Body of pancreas (tissue), 4 donors: Measurements from ENCODE around the gene CDK11B. TPM values are rescaled to one million over a fixed set of nuclear protein-coding genes. Genes with fewer than 3 reads are reported as not detected.

Experiments
- ATAC-seq: fragments of 150-250 bp; one replicate; pipeline ENCODE4 v1.9.1; 2016
- DNase-seq, 4 donors: peaks; one replicate each; pipeline ENCODE4 v3.0.0-alpha.2; 2019
- H3K27ac ChIP-seq, 4 donors: fragments of 200-600 bp; sonication (generic); 1 replicate in 3 of 4; 2 replicates in 1 of 4; pipeline versions ENCODE4 v1.5.1 to v1.6.1; 2016 to 2019; ENCODE audit warnings: mild to moderate bottlenecking in 1 of 4, mixed read lengths in 1 of 4, moderate library complexity in 1 of 4
- H3K27me3 ChIP-seq, 2 donors: fragments of 200-600 bp; sonication (generic); one replicate each; pipeline ENCODE4 v1.6.0; 2016; ENCODE audit warnings: mild to moderate bottlenecking in 1 of 2
- H3K36me3 ChIP-seq, 2 donors: fragments of 200-600 bp; sonication (generic); replicated peaks in 1 of 2; 2 replicates each; pipeline ENCODE4 v1.5.1; 2016; ENCODE audit warnings: low read depth in 2 of 2; ENCODE audit not compliant: insufficient read depth in 1 of 2
- H3K4me1 ChIP-seq: fragments of 200-600 bp; sonication (generic); one replicate; pipeline ENCODE4 v1.6.0; 2016
- H3K4me3 ChIP-seq, 2 donors: fragments of 200-600 bp; sonication (generic); 1 replicate in 1 of 2; 2 replicates in 1 of 2; pipeline ENCODE4 v1.5.1; 2016 to 2019
- H3K9me3 ChIP-seq, 3 donors: fragments of 200-600 bp; sonication (generic); 1 replicate in 2 of 3; 2 replicates in 1 of 3; pipeline ENCODE4 v1.5.1; 2016
- CTCF ChIP-seq, 7 experiments: fragments of 450-650 bp in 4 of 7; fragments of 200-600 bp in 3 of 7; sonication (generic) in 3 of 7; IDR thresholded peaks; one replicate each; pipeline ENCODE4 v1.5.1; 2016 to 2019; ENCODE audit warnings: antibody characterized with exemption in 7 of 7
- POLR2A ChIP-seq, 3 donors: fragments of 450-650 bp; IDR thresholded peaks; one replicate each; pipeline ENCODE4 v1.6.1; 2016; ENCODE audit warnings: antibody characterized with exemption in 3 of 3, mild to moderate bottlenecking in 2 of 3
- WGBS, 2 donors: methylation state at CpG; one replicate each; pipeline ENCODE4 v1.1.5; 2017; 5-methylcytosine and 5-hydroxymethylcytosine counted together
- intact Hi-C: fragments of 100-400 bp; cut with DNase I; formaldehyde crosslinking; loops from one replicate; pipeline ENCODE4 v1.15.1; 2023
- total RNA-seq, 2 donors: library from RNA; depleted of rRNA; stranded (reverse); fragments of >200 nt; gene quantifications; one replicate each; pipeline ENCODE4 v1.1.0, GENCODE V29; 2016

Gene CDK11B
- total RNA-seq, 2 donors from 2014 or later: 14.5 to 45.5 TPM

- Histone ChIP-seq H3K36me3 (no peaks in the 10 kb centered on the region), H3K27me3 (no peaks in the 10 kb centered on the region), H3K27ac (no peak overlapping the region), H3K4me3 (no peak overlapping the region), H3K9me3 (no peaks in the 10 kb centered on the region), H3K4me1 (peaks cover 9% of the 10 kb centered on the region)
- TF ChIP-seq POLR2A (IDR thresholded peaks at IDR 0.05): no peak
- no peak for TF ChIP-seq CTCF (IDR thresholded peaks at IDR 0.05)
- intact Hi-C loops: no loop called here
- ATAC-seq: no peak
- 53 to 67% methylated on average over 8 to 13 of the region's 13 CpGs for WGBS, 2 donors
- DNase-seq: peak in 1 of 4 donors; percentile 7
Observed at GRCh38 chr1:1603671-1604373, 55.0 kb downstream of the CDK11B start.

GRCh38 chr1:1602968-1603506, 55.8 kb downstream of the CDK11B start:
- WGBS, 2 donors: 53 to 63% methylated on average over 6 to 13 of the region's 13 CpGs
- H3K9me3 ChIP-seq: no peaks in the 10 kb centered on the region
- no peaks in the 10 kb centered on the region for H3K36me3 ChIP-seq
- H3K4me3 ChIP-seq: no peak overlapping the region
- H3K27me3 ChIP-seq: no peaks in the 10 kb centered on the region
- TF ChIP-seq POLR2A (IDR thresholded peaks at IDR 0.05) (no peak), CTCF (IDR thresholded peaks at IDR 0.05) (no peak)
- no peak for ATAC-seq
- DNase-seq: peak in 1 of 4 donors; percentile 13
- H3K27ac ChIP-seq: no peak overlapping the region
- intact Hi-C loops: no loop called here
- peaks cover 15% of the 10 kb centered on the region for H3K4me1 ChIP-seq

- TF ChIP-seq CTCF (IDR thresholded peaks at IDR 0.05): no peak
- no peak for TF ChIP-seq POLR2A (IDR thresholded peaks at IDR 0.05)
- Histone ChIP-seq H3K27me3 (no peaks in the 10 kb centered on the region), H3K4me3 (no peak overlapping the region), H3K36me3 (no peaks in the 10 kb centered on the region), H3K27ac (no peak overlapping the region), H3K9me3 (no peaks in the 10 kb centered on the region), H3K4me1 (peaks cover 21% of the 10 kb centered on the region)
- ATAC-seq (no peak), DNase-seq (peak in 1 of 4 donors; percentile 7)
- intact Hi-C loops: no loop called here
- 51 to 53% methylated on average over 16 to 17 of the region's 18 CpGs for WGBS, 2 donors
Observed at GRCh38 chr1:1602304-1602967, 56.4 kb downstream of the CDK11B start.

- no peaks in the 10 kb centered on the region for H3K27me3 ChIP-seq
- no peaks in the 10 kb centered on the region for H3K9me3 ChIP-seq
- H3K36me3 ChIP-seq: no peaks in the 10 kb centered on the region
- H3K4me3 ChIP-seq: no peak overlapping the region
- intact Hi-C loops: no loop called here
- no peak overlapping the region for H3K27ac ChIP-seq
- 78 to 85% methylated on average over 9 to 12 of the region's 15 CpGs for WGBS, 2 donors
- peaks cover 26% of the 10 kb centered on the region for H3K4me1 ChIP-seq
- TF ChIP-seq POLR2A (IDR thresholded peaks at IDR 0.05) (no peak), CTCF (IDR thresholded peaks at IDR 0.05) (no peak)
- no peak for ATAC-seq
- DNase-seq: peak in 1 of 4 donors; percentile 7
Observed at GRCh38 chr1:1601564-1602303, 57.1 kb downstream of the CDK11B start.
